Thyroid gland (tissue), 4 donors: ENCODE measurements around the gene KHDRBS1.
"Not testable (repeated sequence)": the region's sequence is repeated elsewhere in the genome, so short reads cannot be mapped to it uniquely, and the experiment has no call there.

Experiments
- POLR2A ChIP-seq, 2 donors: fragments of 450-650 bp; IDR thresholded peaks; one replicate each; pipeline ENCODE4 v1.6.1; 2017; ENCODE audit warnings: antibody characterized with exemption in 2 of 2, mild to moderate bottlenecking in 2 of 2, moderate library complexity in 1 of 2
- TF ChIP-seq, protein P1 (sequence below), 6 experiments: fragments of 200-600 bp in 3 of 6; fragments of 450-650 bp in 3 of 6; sonication (generic) in 3 of 6; IDR thresholded peaks; one replicate each; pipeline ENCODE4 v1.5.1; 2016 to 2019; ENCODE audit warnings: antibody characterized with exemption in 6 of 6, mild to moderate bottlenecking in 2 of 6, inconsistent platforms in 1 of 6, moderate library complexity in 1 of 6

DNA sequence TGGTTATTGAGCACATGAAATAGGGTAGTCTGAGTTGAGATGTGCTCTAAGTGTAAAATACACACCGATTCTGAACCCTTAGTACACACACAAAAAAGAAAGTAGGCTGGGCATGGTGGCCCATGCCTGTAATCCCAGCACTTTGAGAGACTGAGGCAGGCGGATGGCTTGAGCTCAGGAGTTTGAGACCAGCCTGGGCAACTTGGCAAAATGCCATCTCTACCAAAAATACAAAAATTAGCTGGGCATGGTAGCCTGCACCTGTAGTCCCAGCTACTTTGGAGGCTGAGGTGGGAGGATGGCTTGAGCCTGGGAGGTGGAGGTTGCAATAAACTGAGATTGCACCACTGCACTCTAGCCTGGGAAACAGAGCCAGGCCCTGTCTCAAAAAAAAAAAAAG, 72.7 kb downstream of the KHDRBS1 start:
- not testable (repeated sequence) for TF ChIP-seq POLR2A (IDR thresholded peaks at IDR 0.05)
- TF ChIP-seq, protein P1, sequence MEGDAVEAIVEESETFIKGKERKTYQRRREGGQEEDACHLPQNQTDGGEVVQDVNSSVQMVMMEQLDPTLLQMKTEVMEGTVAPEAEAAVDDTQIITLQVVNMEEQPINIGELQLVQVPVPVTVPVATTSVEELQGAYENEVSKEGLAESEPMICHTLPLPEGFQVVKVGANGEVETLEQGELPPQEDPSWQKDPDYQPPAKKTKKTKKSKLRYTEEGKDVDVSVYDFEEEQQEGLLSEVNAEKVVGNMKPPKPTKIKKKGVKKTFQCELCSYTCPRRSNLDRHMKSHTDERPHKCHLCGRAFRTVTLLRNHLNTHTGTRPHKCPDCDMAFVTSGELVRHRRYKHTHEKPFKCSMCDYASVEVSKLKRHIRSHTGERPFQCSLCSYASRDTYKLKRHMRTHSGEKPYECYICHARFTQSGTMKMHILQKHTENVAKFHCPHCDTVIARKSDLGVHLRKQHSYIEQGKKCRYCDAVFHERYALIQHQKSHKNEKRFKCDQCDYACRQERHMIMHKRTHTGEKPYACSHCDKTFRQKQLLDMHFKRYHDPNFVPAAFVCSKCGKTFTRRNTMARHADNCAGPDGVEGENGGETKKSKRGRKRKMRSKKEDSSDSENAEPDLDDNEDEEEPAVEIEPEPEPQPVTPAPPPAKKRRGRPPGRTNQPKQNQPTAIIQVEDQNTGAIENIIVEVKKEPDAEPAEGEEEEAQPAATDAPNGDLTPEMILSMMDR (IDR thresholded peaks at IDR 0.05), result not testable (repeated sequence)
